GM12865 (cell line): ENCODE data around the gene CNN3.

ENCODE experiments used
- DNase-seq: peaks from one replicate; pipeline ENCODE4 v3.0.0; 2010; ENCODE audit warnings: low read depth
- H3K4me3 ChIP-seq: 2 replicates; pipeline ENCODE4 v1.5.1; 2011; ENCODE audit warnings: mild to moderate bottlenecking, low read depth, low read length, control low read depth
- TF ChIP-seq, protein P1 (sequence below): IDR thresholded peaks from 2 replicates; pipeline ENCODE4 v1.5.1; 2011; ENCODE audit warnings: low read length, control low read depth, low read depth, inconsistent platforms; ENCODE audit not compliant: insufficient read depth; ENCODE audit errors: missing control alignments

Gene CNN3

DNA sequence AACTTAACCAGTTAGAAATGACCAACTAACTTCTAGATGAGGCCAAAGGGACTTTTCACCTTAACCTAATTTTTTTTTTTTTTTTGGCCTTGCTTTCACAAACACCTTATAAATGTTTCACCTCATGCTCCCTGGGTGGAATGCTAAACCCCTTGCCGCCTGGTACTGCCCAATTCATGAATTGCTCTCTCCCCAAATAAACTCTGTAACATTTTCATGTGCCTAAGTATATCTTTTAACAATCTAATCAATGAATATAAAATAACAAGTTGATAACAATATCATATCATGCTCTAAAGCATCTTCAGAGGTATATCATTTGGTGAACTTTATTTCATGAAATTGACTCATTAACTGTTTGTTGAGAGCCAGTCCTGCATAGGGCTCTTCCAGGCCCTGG lies 10.9 kb upstream of the CNN3 start:
- TF ChIP-seq, protein P1, sequence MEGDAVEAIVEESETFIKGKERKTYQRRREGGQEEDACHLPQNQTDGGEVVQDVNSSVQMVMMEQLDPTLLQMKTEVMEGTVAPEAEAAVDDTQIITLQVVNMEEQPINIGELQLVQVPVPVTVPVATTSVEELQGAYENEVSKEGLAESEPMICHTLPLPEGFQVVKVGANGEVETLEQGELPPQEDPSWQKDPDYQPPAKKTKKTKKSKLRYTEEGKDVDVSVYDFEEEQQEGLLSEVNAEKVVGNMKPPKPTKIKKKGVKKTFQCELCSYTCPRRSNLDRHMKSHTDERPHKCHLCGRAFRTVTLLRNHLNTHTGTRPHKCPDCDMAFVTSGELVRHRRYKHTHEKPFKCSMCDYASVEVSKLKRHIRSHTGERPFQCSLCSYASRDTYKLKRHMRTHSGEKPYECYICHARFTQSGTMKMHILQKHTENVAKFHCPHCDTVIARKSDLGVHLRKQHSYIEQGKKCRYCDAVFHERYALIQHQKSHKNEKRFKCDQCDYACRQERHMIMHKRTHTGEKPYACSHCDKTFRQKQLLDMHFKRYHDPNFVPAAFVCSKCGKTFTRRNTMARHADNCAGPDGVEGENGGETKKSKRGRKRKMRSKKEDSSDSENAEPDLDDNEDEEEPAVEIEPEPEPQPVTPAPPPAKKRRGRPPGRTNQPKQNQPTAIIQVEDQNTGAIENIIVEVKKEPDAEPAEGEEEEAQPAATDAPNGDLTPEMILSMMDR: no peak

DNA sequence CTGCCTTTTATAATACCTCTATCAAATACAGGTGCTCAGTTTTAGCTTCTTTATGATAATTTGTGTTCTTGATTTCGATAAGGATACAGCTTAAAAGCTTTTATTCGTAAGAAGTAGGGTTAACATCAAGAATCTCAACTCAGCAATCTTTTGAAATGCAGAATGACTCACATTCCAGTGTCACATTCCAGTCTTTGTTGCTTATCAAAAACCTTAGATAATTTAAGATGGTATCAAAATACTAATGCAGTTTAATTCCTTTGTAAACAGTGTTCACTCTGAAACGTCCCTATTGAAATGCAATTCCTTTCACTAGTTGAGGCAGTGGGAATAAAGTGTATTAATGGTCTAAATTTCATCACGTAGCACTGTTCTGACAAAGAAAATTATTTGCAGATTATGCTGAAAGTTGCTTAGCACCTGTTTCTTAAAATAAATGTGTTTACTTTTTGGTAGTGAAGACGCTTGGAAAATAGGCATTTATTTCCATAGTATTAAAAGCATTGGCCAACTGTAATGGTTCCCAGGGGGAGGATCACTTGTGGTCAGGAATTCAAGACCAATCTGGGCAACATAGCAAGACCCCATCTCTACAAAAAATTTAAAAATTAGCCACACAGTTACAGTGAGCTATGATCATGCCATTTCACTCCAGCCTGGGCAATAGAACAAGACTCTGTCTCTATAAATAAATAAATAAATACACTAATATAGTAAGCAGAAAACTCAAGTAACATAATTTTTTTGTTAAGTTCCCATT lies 10.1 kb upstream of the CNN3 start:
- no peak for DNase-seq
- TF ChIP-seq, protein P1: no peak
- no peak overlapping the region for H3K4me3 ChIP-seq

More for the DNA sequence above, 10.9 kb upstream of the CNN3 start:
- no peak overlapping the region for H3K4me3 ChIP-seq
- no peak for DNase-seq

DNA sequence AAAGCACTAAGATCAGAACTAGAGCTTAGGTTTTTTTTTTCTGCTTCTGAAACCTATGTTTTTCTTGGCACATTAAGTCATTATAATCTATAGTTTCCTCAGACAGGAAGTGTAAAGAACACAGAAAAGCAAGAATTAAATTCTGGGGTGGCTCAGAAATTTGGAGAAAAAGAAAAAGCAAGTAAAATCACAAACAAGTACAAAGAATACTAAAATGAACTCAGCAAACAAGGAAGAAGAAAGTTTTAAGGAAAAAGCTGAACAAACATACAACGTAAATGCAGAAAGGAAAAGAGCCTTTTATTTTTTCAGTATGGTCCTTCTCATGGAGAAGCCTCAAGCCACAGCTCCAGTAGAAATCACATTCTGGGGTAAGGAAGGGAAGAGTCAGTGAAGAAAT lies 8.6 kb upstream of the CNN3 start:
- no peak for DNase-seq
- TF ChIP-seq, protein P1: no peak

DNA sequence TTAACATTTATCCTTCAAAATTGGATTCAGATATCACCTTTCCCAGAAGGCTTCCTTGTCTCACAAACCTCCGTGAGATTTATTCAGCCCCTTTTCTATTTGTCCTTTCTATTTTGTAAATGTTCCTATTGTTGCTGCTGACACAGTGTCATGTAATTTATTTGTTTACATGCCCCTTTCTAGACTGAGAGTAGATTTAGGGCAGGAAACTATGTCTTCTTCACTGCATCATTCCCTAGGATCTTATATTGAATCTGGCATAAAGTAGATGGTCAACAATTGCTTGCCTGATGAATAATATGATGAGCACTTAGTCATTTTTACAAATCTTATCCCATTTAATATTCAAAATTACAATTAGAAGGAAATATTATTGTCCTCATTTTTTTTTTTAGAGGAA lies 8.1 kb upstream of the CNN3 start:
- TF ChIP-seq, protein P1: no peak
- no peak for DNase-seq
- no peak overlapping the region for H3K4me3 ChIP-seq

More for the DNA sequence above, 8.6 kb upstream of the CNN3 start:
- H3K4me3 ChIP-seq: no peak overlapping the region

DNA sequence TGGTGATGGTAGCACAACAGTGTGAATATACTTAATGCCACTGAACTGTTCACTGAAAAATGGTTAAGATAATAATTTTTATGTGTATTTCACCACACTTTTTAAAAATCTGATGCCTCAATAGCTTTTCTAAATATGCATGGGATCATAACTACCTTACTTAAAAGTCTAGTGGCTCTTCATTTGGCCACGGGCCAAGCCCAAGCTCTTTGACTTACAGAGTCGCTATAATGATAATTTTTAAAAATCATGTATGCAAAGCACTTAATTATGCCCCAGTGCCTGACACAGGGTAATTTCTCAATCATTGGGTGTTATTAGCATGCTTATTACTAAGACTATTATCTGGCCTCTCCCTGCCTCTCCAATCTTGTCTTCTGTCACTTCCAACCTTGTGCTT lies 7.6 kb upstream of the CNN3 start:
- no peak for DNase-seq
- no peak overlapping the region for H3K4me3 ChIP-seq
- TF ChIP-seq, protein P1: no peak

DNA sequence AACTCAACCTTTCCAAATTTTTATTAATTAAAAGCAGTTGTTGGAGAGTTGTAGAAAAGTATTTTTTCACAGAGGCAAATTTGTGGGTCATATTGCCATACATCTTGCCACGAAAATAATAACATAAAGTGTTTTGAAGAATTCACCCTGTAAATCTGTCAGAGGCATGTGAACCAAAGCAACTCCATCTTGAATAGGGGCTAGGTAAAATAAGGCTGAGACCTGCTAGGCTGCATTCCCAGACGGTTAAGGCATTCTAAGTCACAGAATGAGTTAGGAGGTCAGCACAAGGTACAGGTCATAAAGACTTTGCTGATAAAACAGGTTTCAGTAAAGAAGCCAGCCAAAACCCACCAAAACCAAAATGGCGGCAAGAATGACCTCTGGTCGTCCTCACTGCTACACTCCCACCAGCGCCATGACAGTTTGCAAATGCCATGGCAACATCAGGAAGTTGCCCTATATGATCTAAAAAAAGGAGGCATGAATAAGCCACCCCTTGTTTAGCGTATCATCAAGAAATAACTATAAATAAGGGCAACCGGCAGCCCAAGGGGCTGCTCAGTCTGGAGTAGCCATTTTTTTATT lies 4.4 kb upstream of the CNN3 start:
- TF ChIP-seq, protein P1: no peak
- H3K4me3 ChIP-seq: no peak overlapping the region
- DNase-seq: no peak
